H1 (cell line): ENCODE measurements around the gene RBBP8. TPM values are rescaled to one million over a fixed set of nuclear protein-coding genes. Genes with fewer than 3 reads are reported as not detected.

Experiments used
- CTCF ChIA-PET: fragments of 300-600 bp; sonication (Branson Sonifier 250); formaldehyde crosslinking; loops from one replicate; lab custom pipeline; 2021; ENCODE audit not compliant: partially characterized antibody; lab: Charles Lee
- POLR2A ChIA-PET: fragments of 300-600 bp; sonication (Branson Sonifier 250); formaldehyde crosslinking; loops from one replicate; lab custom pipeline; 2021; ENCODE audit warnings: inconsistent platforms; ENCODE audit not compliant: partially characterized antibody; lab: Charles Lee
- DNase-seq, 2 experiments: peaks; one replicate each; pipeline versions ENCODE4 v3.0.0 to v3.0.0-alpha.2; 2010 to 2022; ENCODE audit warnings: low spot score in 2 of 2, low read depth in 1 of 2, mixed read lengths in 1 of 2
- FAIRE-seq: peaks from 2 replicates; lab custom pipeline; 2011; peaks lifted over from hg19 to GRCh38; lab: Jason Lieb, UNC
- H2AFZ ChIP-seq: 2 replicates; pipeline ENCODE4 v1.8.1; 2012; ENCODE audit warnings: low read length, inconsistent platforms
- H2AK5ac ChIP-seq: 2 replicates; pipeline ENCODE4 v1.6.1; 2013; ENCODE audit warnings: low read depth, low read length
- H2BK120ac ChIP-seq: replicated peaks from 2 replicates; pipeline ENCODE3; 2013; ENCODE audit warnings: low read depth, low read length, inconsistent platforms
- H2BK12ac ChIP-seq: 2 replicates; pipeline ENCODE4 v1.6.1; 2013; ENCODE audit warnings: low read depth, low read length
- H2BK15ac ChIP-seq: 2 replicates; pipeline ENCODE4 v1.6.1; 2013; ENCODE audit warnings: low read length
- H2BK20ac ChIP-seq: 2 replicates; pipeline ENCODE4 v1.6.1; 2013; ENCODE audit warnings: low read length
- H2BK5ac ChIP-seq: 2 replicates; pipeline ENCODE4 v1.6.1; 2013; ENCODE audit warnings: low read depth, low read length
- H3K14ac ChIP-seq: 2 replicates; pipeline ENCODE4 v1.6.1; 2013; ENCODE audit warnings: inconsistent platforms; ENCODE audit not compliant: insufficient read length
- H3K18ac ChIP-seq: 2 replicates; pipeline ENCODE4 v1.6.1; 2013; ENCODE audit warnings: low read length; ENCODE audit errors: extremely low read depth
- H3K23ac ChIP-seq: 2 replicates; pipeline ENCODE4 v1.6.1; 2013; ENCODE audit warnings: inconsistent platforms; ENCODE audit not compliant: insufficient read length
- H3K23me2 ChIP-seq: 2 replicates; pipeline ENCODE4 v1.6.1; 2013; ENCODE audit warnings: low read depth, low read length
- H3K27ac ChIP-seq: 2 replicates; pipeline ENCODE4 v1.6.1; 2011; ENCODE audit warnings: low read depth, low read length, inconsistent platforms
- H3K27me3 ChIP-seq, 4 experiments: replicated peaks in 1 of 4; 1 replicate in 1 of 4; 2 replicates in 3 of 4; pipeline versions ENCODE4 v1.6.1 to v1.8.1; 2011 to 2013; ENCODE audit warnings: low read length in 3 of 4, mild to moderate bottlenecking in 3 of 4, inconsistent platforms in 2 of 4, mixed read lengths in 2 of 4, moderate library complexity in 1 of 4; ENCODE audit not compliant: control insufficient read depth in 3 of 4, insufficient read depth in 3 of 4; ENCODE audit errors: extremely low read depth in 1 of 4
- H3K36me3 ChIP-seq, 4 experiments: 2 replicates each; pipeline versions ENCODE4 v1.6.1 to v1.8.1; 2011 to 2013; ENCODE audit warnings: mild to moderate bottlenecking in 4 of 4, low read length in 3 of 4, moderate library complexity in 2 of 4, control low read depth in 1 of 4, inconsistent platforms in 1 of 4; ENCODE audit not compliant: insufficient read depth in 4 of 4, control insufficient read depth in 2 of 4
- H3K4ac ChIP-seq: replicated peaks from 2 replicates; pipeline ENCODE3; 2013; ENCODE audit warnings: low read length, low read depth, mixed read lengths, inconsistent platforms; ENCODE audit not compliant: insufficient read length
- H3K4me1 ChIP-seq, 4 experiments: replicated peaks in 1 of 4; 1 replicate in 1 of 4; 2 replicates in 3 of 4; pipeline versions ENCODE4 v1.6.1 to v1.8.1; 2011 to 2013; ENCODE audit warnings: low read length in 3 of 4, inconsistent platforms in 2 of 4, mixed read lengths in 1 of 4; ENCODE audit not compliant: insufficient read depth in 4 of 4, control insufficient read depth in 3 of 4
- H3K4me2 ChIP-seq, 2 experiments: 2 replicates each; pipeline versions ENCODE4 v1.6.1 to v1.8.1; 2011 to 2013; ENCODE audit warnings: low read depth in 2 of 2, low read length in 2 of 2, control low read depth in 1 of 2, inconsistent platforms in 1 of 2, mild to moderate bottlenecking in 1 of 2; ENCODE audit not compliant: insufficient read depth in 1 of 2
- H3K4me3 ChIP-seq, 4 experiments: fragments of 200-600, 300-600 bp in 1 of 4; sonication (generic), shearing (Covaris generic), sonication (Bioruptor Twin) in 1 of 4; 2 replicates each; pipeline versions ENCODE4 v1.5.1 to v1.8.1; 2011 to 2016; ENCODE audit warnings: low read length in 4 of 4, low read depth in 3 of 4, control low read depth in 2 of 4, inconsistent platforms in 2 of 4, mild to moderate bottlenecking in 2 of 4, mixed read lengths in 1 of 4, moderate library complexity in 1 of 4; ENCODE audit not compliant: insufficient read depth in 2 of 4; ENCODE audit errors: extremely low read depth in 1 of 4
- H3K56ac ChIP-seq: replicated peaks from 2 replicates; pipeline ENCODE3; 2013; ENCODE audit warnings: low read depth, mild to moderate bottlenecking, mixed read lengths, low read length, inconsistent platforms; ENCODE audit not compliant: insufficient read length
- H3K79me1 ChIP-seq: 2 replicates; pipeline ENCODE4 v1.6.1; 2013; ENCODE audit warnings: low read depth, low read length, control low read depth
- H3K79me2 ChIP-seq, 2 experiments: 2 replicates each; pipeline versions ENCODE4 v1.6.1 to v1.8.1; 2012 to 2013; ENCODE audit warnings: low read length in 2 of 2, mild to moderate bottlenecking in 2 of 2, inconsistent platforms in 1 of 2; ENCODE audit not compliant: insufficient read depth in 2 of 2, control insufficient read depth in 1 of 2
- H3K9ac ChIP-seq, 4 experiments: replicated peaks in 1 of 4; 1 replicate in 1 of 4; 2 replicates in 3 of 4; pipeline versions ENCODE4 v1.6.1 to v1.8.1; 2011 to 2013; ENCODE audit warnings: low read depth in 3 of 4, low read length in 3 of 4, control low read depth in 2 of 4, mild to moderate bottlenecking in 2 of 4, moderate library complexity in 2 of 4, inconsistent platforms in 1 of 4; ENCODE audit errors: extremely low read depth in 1 of 4
- H3K9me3 ChIP-seq, 2 experiments: 2 replicates each; pipeline versions ENCODE4 v1.6.1 to v1.8.1; 2012 to 2013; ENCODE audit warnings: mild to moderate bottlenecking in 2 of 2, moderate library complexity in 2 of 2, control low read depth in 1 of 2, inconsistent platforms in 1 of 2, low read depth in 1 of 2, low read length in 1 of 2, mixed read lengths in 1 of 2; ENCODE audit not compliant: insufficient read depth in 2 of 2
- H4K20me1 ChIP-seq, 2 experiments: replicated peaks in 1 of 2; 2 replicates each; pipeline versions ENCODE3 to v1.8.1; 2011 to 2013; ENCODE audit warnings: inconsistent platforms in 2 of 2, low read length in 2 of 2, mild to moderate bottlenecking in 1 of 2; ENCODE audit not compliant: insufficient read depth in 2 of 2, control insufficient read depth in 1 of 2
- H4K5ac ChIP-seq: 2 replicates; pipeline ENCODE4 v1.6.1; 2013; ENCODE audit warnings: low read length, low read depth, mixed read lengths, inconsistent platforms; ENCODE audit not compliant: insufficient read length
- H4K8ac ChIP-seq: 2 replicates; pipeline ENCODE4 v1.8.0; 2013; ENCODE audit warnings: mild to moderate bottlenecking, moderate library complexity, low read length, inconsistent platforms; ENCODE audit not compliant: insufficient read depth; ENCODE audit errors: extremely low read depth
- H4K91ac ChIP-seq: replicated peaks from 2 replicates; pipeline ENCODE3; 2013; ENCODE audit warnings: low read length, mixed read lengths, inconsistent platforms; ENCODE audit not compliant: insufficient read length
- KDM4A ChIP-seq: IDR thresholded peaks from one replicate; pipeline ENCODE4 v1.7.1; 2012; ENCODE audit warnings: low read depth, mild to moderate bottlenecking, moderate library complexity, low read length, inconsistent platforms; ENCODE audit not compliant: severe bottlenecking
- MAFK ChIP-seq: IDR thresholded peaks from 2 replicates; pipeline ENCODE4 v1.6.1; 2012; ENCODE audit warnings: low read depth, mild to moderate bottlenecking, improper control_type of control experiment, low read length
- POU5F1 ChIP-seq: IDR thresholded peaks from 2 replicates; pipeline ENCODE4 v1.6.1; 2011; ENCODE audit warnings: low read depth, mild to moderate bottlenecking, low read length, moderate library complexity
- YY1 ChIP-seq: IDR thresholded peaks from 2 replicates; pipeline ENCODE4 v1.6.1; 2011; ENCODE audit warnings: low read depth, mild to moderate bottlenecking, low read length
- polyA plus RNA-seq, 7 experiments: library from polyadenylated mRNA; depleted of rRNA in 3 of 7; stranded (reverse) in 5 of 7; unstranded in 2 of 7; fragments of >200 nt in 5 of 7; fragments of 200-250 nt in 2 of 7; gene quantifications; 1 replicate in 5 of 7; 2 replicates in 1 of 7; 4 replicates in 1 of 7; pipeline versions ENCODE4 v1.2.1 to v1.2.3, GENCODE V29; 2011 to 2013; ENCODE audit warnings: missing spikeins in 2 of 7, mixed read lengths in 2 of 7
- total RNA-seq: library from RNA; stranded (reverse); fragmentation: NEBNext Ultra II Directional; extraction: Animal tissue kit (Norgen Biotek cat#: 25700); gene quantifications from 2 replicates; pipeline ENCODE4 v1.2.1, GENCODE V29; 2021

RBBP8 gene
- total and polyA plus RNA-seq, 2 of the 8 experiments (the other 6 are each of a cell fraction or from before 2014, with no cell fraction given) = 16.1 to 65.8 TPM

- no peak overlapping the region for H2AK5ac ChIP-seq
- no peak for TF ChIP-seq YY1
- no peak for TF ChIP-seq MAFK
- no peak for TF ChIP-seq KDM4A
- TF ChIP-seq POU5F1 = no peak
- no peak overlapping the region for H3K56ac ChIP-seq
- H2BK20ac ChIP-seq = no peak overlapping the region
- FAIRE-seq = no peak
- no peak overlapping the region for H2BK12ac ChIP-seq
- H3K4me3 ChIP-seq = no peak overlapping the region
- H2BK120ac ChIP-seq = no peak overlapping the region
- no peaks in the 10 kb centered on the region for H3K79me1 ChIP-seq
- no peak overlapping the region for H3K9ac ChIP-seq
- no peak overlapping the region for H2BK15ac ChIP-seq
- H4K20me1 ChIP-seq = no peaks in the 10 kb centered on the region
- no peak overlapping the region for H3K4ac ChIP-seq
- no peaks in the 10 kb centered on the region for H3K4me1 ChIP-seq
- H3K23me2 ChIP-seq = no peaks in the 10 kb centered on the region
- no peak overlapping the region for H3K14ac ChIP-seq
- H2BK5ac ChIP-seq = no peak overlapping the region
- H2AFZ ChIP-seq = no peak overlapping the region
- H3K79me2 ChIP-seq = peaks cover 0 to 8% of the 10 kb centered on the region in 2 experiments; a peak in 1 of 4 replicates
- ChIA-PET CTCF (interaction anchor here (0.7 to 1.7 kb wide), 6 partner anchors 20 to 148 kb away, joined by 3 to 4 read pairs (median 3); no protein-coding TSS in a partner anchor), POLR2A (interaction anchor here (1.6 kb wide), 1 partner anchor 38 kb away, joined by 3 read pairs; no protein-coding TSS in a partner anchor)
- no peak overlapping the region for H3K18ac ChIP-seq
- H3K36me3 ChIP-seq = peaks cover 0 to 16% (median 3%) of the 10 kb centered on the region in 4 experiments; a peak in 2 of 8 replicates
- no peak overlapping the region for H3K4me2 ChIP-seq
- no peak for DNase-seq
- H3K9me3 ChIP-seq = no peaks in the 10 kb centered on the region
- no peaks in the 10 kb centered on the region for H3K27me3 ChIP-seq
- no peak overlapping the region for H3K23ac ChIP-seq
- H4K8ac ChIP-seq = no peak overlapping the region
- no peak overlapping the region for H4K91ac ChIP-seq
- no peak overlapping the region for H4K5ac ChIP-seq
- H3K27ac ChIP-seq = no peak overlapping the region
These were observed 28.9 kb downstream of the RBBP8 start for GRCh38 chr18:22962004-22962403.
